Posterior cingulate gyrus (tissue), 11 donors: ENCODE data around the gene UFD1.
A peak's percentile ranks its signal among the peaks of the same experiment; 100 is the strongest.
"Not testable (repeated sequence)": the region's sequence is repeated elsewhere in the genome, so short reads cannot be mapped to it uniquely, and the experiment has no call there.

Experiments
- DNase-seq, 10 donors: peaks; one replicate each; pipeline versions ENCODE4 v3.0.0 to v3.0.0-alpha.2; 2020 to 2021; ENCODE audit warnings: mixed read lengths in 3 of 10
- intact Hi-C: fragments of 100-400 bp; cut with DNase I; formaldehyde crosslinking; loops from one replicate; pipeline ENCODE4 v1.15.1; 2023

UFD1 gene

GRCh38 chr22:19455585-19456370, 23.2 kb downstream of the UFD1 start:
- no peak for DNase-seq
- intact Hi-C loops, result no loop called here

- no peak for DNase-seq
- intact Hi-C loops, result no loop called here
These were observed 24.0 kb downstream of the UFD1 start for GRCh38 chr22:19455033-19455432.

- intact Hi-C loops, result no loop called here
- DNase-seq, result no peak
These were observed 24.8 kb downstream of the UFD1 start for GRCh38 chr22:19454156-19454555.

- intact Hi-C loops, result no loop called here
- DNase-seq, result no peak
These were observed 25.3 kb downstream of the UFD1 start for GRCh38 chr22:19453718-19454117.

GRCh38 chr22:19451570-19451969, 27.4 kb downstream of the UFD1 start:
- DNase-seq, result no peak
- intact Hi-C loops, result no loop called here

- intact Hi-C loops, result no loop called here
- DNase-seq, result no peak
These were observed 28.4 kb downstream of the UFD1 start for GRCh38 chr22:19450363-19451175.

- DNase-seq, result no peak
- intact Hi-C loops, result no loop called here
These were observed 29.6 kb downstream of the UFD1 start for GRCh38 chr22:19449422-19449767.

GRCh38 chr22:19448739-19449421, 30.1 kb downstream of the UFD1 start:
- DNase-seq, result no peak
- intact Hi-C loops, result no loop called here

GRCh38 chr22:19448076-19448607, 30.9 kb downstream of the UFD1 start:
- DNase-seq, result no peak
- intact Hi-C loops, result no loop called here

- intact Hi-C loops, result loop anchor here (1.0 kb wide), 1 partner anchor 15 kb away; the partner anchor contains the start of gene MRPL40
- peak; percentile 91 to 99 (median 95) for DNase-seq
These were observed 31.5 kb downstream of the UFD1 start, which contains the start of gene C22orf39 for GRCh38 chr22:19447330-19448075. Gene C22orf39 (minus strand): TSS chr22:19447711. CDS start chr22:19447688, 23 bp downstream.

- intact Hi-C loops, result loop anchor here (1.0 kb wide), 1 partner anchor 14 kb away; the partner anchor contains the start of gene MRPL40
- DNase-seq, result no peak
These were observed 32.2 kb downstream of the UFD1 start for GRCh38 chr22:19446603-19447329.

GRCh38 chr22:19445279-19445982, 33.6 kb downstream of the UFD1 start:
- DNase-seq, intact Hi-C loops: not testable (repeated sequence)

GRCh38 chr22:19443544-19444211, 35.3 kb downstream of the UFD1 start:
- intact Hi-C loops, result no loop called here

GRCh38 chr22:19442166-19442565, 36.8 kb downstream of the UFD1 start:
- DNase-seq, result no peak
- intact Hi-C loops, result no loop called here

More at GRCh38 chr22:19443544-19444211, 35.3 kb downstream of the UFD1 start:
- no peak for DNase-seq

- intact Hi-C loops, result no loop called here
- DNase-seq, result no peak
These were observed 38.4 kb downstream of the UFD1 start for GRCh38 chr22:19440411-19441195.

- intact Hi-C loops, result no loop called here
These were observed 40.7 kb downstream of the UFD1 start for GRCh38 chr22:19438298-19438697.

GRCh38 chr22:19436444-19437161, 42.4 kb downstream of the UFD1 start:
- intact Hi-C loops, DNase-seq: not testable (repeated sequence)

More at GRCh38 chr22:19438298-19438697, 40.7 kb downstream of the UFD1 start:
- DNase-seq, result no peak
